ENCODE data around the gene GFI1.
"Not testable (repeated sequence)": the region's sequence is repeated elsewhere in the genome, so short reads cannot be mapped to it uniquely, and the experiment has no call there.

Gene GFI1

DNA sequence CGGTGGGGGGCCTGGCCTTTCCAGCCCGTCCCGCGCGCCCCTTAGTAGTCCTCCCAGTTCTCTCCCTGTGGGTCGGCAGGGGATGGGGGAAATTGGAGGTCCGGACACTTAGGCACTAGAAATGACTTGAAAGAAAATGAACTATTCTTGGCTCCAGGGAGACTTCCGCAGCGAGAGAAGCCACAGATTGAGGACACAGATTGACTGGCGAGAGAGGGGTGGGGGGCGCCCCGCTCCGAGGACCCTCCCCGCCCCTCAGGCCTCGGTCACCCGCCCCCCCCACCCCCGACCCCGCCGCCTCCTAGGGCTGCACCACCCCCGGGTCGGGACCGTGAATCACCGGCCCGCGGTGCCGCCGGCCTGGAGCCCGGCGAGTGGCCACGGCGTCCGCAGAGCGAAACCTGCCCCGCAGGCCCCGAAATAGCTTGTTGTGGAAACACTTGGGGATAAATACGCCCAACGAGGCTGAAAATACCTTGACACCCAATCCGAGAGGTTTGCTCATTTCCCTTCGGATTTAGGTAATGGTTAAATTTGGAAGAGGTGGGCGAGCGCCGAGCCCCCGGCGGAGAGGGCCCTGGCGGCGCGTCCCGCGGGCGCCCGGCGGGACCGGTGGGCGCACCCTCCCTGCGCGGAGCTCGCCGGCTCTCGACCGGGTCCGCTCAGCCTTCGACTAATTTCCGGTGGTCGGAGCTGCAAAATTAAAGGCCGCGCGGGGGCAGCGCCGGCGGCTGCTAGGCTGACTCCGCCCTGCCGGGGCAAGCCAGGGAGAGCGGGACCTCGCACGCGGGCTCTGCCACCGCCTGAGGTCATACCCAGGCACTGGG lies at the start of gene GFI1:
Gene GFI1, minus strand, starts transcription at position 675 of the 827 bp plus-strand sequence. CDS start 3,438 bp downstream, outside the sequence.
- DNase-seq = no peak

DNA sequence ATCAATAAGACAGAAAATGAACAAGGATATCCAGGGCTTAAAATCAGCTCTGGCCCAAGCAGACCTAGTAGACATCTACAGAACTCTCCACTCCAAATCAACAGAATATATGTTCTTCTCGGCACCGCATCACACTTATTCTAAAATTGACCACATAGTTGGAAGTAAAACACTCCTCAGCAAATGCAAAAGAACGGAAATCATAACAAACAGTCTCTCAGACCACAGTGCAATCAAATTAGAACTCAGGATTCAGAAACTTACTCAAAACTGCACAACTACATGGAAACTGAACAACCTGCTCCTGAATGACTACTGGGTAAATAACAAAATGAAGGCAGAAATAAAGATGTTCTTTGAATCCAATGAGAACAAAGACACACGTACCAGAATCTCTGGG lies 45.6 kb upstream of the GFI1 start:
- not testable (repeated sequence) for DNase-seq

DNA sequence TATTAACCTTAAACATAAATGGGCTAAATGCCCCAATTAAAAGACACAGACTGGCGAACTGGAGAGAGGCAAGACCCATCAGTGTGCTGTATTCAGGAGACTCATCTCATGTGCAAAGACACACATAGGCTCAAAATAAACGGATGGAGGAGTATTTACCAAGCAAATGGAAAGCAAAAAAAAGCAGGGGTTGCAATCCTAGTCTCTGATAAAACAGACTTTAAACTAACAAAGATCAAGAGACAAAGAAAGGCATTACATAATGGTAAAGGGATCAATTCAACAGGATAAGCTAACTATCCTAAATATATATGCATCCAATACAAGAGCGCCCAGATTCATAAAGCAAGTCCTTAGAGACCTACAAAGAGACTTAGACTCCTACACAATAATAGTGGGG lies 45.2 kb upstream of the GFI1 start:
- DNase-seq = not testable (repeated sequence)

DNA sequence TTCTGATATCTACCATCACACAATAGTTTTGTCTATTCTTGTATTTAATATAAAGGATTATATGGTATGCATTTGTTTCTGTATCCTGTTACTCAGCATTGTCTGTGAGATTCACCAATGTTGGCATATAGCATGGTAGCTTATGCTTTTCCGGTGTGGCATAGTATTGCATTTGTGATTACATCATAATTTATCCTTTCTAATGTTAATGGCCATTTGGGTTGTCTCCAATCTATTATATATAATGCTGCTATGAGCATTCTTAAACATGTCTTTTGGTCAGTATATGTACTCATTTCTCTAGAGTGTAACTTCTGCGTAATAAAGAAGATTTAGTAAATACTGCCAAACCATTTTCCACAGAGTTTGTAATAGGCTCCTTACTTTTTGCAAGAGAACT lies 40.9 kb upstream of the GFI1 start:
- no peak for DNase-seq

DNA sequence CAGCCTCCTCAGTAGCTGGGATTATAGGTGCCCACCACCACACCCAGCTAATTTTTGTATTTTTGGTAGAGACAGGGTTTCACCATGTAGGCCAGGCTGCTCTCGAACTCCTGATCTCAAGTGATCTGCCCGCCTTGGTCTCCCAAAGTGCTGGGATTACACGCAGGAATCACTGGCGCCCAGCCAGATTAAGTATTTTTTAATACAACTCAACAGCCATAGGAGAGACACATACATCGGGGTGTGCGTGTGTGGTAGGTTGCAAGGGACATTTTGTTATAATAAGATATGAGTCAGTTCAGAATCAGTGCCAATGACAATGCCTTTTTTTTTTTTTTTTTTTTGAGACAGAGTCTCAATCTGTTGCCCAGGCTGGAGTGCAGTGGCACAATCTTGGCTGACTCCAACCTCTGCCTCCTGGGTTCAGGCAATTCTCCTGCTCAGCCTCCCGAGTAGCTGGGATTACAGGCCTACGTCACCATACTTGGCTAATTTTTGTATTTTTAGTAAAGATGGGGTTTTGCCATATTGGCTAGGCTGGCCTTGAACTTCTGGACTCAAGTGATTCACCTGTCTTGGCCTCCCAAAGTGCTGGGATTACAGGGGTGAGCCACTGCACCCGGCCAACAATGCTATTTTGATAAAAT lies 38.3 kb upstream of the GFI1 start:
- not testable (repeated sequence) for DNase-seq

DNA sequence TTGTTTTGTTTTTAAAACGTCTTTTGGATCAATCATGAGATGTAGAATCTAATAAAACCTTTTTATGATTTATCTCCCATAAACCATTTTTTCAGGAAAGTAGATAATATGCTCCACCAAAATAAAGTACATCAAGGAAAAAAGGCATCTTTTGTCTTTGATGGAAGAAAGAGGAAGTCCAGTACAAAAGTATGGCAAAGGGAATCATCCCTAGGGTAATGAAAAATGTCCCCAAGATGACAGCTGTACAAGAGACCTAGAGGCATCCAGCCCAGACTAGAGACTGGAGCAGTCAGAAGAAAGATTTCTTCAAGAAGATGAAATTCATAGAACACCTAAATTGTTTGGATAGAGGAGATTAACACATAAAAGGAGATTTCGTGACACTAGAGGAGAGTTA lies 32.3 kb upstream of the GFI1 start:
- DNase-seq = no peak

DNA sequence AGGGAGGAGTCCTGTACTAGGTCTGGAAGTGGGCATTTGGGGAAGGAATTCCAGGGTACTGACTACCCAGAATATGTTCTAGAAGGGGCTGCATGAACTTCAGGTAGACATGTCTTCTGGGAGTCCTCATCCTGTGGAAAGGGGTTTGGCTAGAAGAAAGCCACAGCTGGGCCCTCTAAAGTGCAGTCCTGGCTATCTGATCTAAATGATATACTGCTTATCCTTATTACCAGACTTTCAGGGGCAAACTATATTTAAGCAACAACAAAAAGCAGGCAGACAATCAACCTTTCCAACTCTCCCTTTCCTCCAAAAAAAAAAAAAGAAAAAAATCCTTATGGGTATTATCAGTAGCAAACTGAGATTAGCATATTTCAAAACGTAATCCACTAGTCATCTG lies 29.8 kb upstream of the GFI1 start:
- no peak for DNase-seq

DNA sequence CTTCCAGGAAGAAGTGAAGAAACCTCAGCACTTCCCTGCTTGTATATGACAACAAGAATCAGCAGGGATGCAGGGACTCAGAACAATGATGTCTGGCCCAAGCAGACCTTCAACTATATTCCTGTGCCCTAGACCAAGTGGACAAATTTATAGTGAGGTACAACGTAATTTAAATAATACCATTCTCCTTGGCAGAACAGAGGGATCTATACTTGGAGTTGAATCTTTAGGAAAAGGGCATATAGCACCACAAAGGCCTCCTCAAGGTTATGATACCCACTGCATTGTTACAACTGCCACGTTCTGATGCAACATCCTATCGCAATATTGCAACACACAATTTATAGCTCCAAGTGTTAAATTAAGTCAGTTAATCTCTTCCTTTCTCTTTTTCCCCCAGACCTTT lies 29.1 kb upstream of the GFI1 start:
- no peak for DNase-seq

DNA sequence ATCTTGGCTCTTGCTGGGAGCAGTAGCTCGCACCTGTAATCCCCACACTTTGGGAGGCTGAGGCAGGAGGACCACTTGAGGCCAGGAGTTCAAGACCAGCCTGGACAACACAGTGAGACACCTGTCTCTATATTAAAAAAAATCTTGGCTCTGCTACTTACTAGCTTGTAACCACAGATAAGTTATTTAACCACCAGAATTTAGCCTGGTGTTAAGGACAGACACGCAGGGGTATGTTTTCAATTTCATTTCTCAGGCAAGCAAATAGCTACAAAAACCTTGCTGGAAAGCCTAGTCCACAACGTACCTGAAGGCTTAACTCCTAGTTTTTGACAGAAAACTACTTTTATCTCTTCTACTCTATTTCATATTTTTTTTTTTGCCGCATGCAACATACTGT lies 24.8 kb upstream of the GFI1 start:
- no peak for DNase-seq

DNA sequence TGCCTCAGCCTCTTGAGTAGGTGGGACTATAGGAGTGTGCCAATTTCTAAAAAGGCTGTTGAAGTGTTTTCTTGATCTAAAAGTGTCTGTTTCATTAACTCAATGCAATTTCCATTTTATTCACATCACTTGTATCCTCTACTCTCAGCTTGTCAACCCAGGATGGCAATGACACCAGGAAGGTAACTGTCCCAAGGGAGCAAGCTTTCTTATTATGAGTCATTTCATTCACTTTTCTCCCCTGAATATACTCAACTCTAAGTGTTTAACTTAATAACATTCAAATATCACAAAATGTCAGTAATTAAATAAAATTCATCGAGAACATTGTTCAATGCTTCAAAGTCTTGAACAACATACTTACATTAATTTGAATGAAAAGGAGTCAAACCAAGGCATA lies 22.9 kb upstream of the GFI1 start:
- DNase-seq = no peak

DNA sequence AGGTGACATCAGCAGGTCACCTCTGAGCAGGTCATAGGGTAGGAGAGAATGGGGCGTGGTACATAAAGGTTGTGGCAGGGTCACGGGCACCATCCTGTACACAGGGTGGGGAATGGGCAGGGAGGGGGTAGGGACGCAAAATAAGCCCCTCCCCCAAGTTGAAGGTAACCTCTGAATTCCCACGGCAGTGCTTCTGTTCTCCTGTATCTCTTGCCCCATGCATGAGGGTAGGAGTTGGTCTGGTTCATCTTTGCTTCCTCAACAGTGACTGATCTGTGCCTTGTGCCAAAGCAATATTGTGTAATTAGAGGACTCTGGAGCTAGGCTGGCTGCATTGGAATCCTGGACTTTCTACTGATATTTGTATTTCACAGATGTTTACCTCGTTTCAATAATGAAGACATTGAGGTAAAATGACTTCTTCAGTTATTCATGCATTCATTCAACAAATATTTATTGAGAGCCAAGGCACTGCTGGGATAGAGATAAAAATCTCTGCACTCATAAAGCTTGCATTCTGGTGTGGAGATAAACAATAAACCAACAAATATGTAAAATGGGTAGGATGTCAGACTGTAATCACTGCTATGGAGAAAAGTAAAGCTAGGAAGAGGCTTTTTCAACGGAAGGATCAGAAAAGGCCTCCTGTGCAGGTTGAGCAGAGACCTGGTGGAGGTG lies 18.4 kb upstream of the GFI1 start:
- no peak for DNase-seq

DNA sequence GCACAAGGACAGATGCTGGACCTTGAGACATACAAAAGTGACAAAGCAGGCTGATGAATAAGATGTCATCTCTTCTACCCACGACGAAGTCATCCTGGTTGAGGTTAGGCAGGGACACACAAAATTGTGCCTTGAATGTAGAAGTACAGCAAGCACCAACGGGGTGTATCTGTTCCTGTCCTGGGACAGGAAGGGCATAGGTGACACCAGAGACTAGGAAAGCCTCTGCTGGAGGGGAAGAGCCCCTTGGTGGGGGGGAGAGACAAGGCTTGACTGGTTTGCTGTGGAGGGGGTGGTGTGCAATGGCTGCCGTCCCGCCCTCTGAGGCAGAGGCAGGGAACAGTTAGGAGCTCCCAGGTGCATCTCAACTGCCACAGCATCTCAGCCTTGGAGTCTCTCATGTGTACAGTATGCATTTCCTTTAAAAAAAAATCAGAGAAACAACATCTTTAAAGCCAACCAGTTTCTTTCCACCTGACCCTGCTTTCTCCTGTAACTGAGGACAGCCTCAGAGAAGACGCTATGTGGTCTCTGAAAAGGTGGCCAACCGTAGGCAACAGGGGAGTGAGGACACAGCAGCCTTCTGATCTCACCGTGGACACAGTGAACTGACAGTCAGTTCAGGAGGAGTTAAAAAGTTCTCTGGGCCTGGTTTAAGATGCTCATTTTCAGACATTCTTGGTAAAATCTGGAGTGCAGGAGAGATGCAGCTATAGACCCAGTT lies 17.7 kb upstream of the GFI1 start:
- DNase-seq = no peak

DNA sequence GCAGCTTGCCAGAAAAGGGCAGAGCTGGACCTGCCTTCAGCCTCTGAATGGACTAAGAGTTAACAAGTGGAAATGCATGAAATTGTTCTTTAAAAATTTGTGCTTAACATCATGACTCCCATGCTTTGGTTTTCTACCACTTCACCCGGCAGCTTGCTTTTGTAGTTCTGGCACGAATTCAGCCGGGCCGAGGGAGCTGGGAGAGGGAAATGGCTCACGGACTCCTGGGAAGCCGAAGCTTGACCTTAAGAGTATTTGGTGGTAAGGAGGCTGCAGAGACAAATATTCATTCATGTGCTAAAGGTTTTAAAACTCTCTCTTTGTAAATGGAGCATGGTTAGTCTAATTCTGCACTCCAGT lies 17.2 kb upstream of the GFI1 start:
- DNase-seq = no peak

DNA sequence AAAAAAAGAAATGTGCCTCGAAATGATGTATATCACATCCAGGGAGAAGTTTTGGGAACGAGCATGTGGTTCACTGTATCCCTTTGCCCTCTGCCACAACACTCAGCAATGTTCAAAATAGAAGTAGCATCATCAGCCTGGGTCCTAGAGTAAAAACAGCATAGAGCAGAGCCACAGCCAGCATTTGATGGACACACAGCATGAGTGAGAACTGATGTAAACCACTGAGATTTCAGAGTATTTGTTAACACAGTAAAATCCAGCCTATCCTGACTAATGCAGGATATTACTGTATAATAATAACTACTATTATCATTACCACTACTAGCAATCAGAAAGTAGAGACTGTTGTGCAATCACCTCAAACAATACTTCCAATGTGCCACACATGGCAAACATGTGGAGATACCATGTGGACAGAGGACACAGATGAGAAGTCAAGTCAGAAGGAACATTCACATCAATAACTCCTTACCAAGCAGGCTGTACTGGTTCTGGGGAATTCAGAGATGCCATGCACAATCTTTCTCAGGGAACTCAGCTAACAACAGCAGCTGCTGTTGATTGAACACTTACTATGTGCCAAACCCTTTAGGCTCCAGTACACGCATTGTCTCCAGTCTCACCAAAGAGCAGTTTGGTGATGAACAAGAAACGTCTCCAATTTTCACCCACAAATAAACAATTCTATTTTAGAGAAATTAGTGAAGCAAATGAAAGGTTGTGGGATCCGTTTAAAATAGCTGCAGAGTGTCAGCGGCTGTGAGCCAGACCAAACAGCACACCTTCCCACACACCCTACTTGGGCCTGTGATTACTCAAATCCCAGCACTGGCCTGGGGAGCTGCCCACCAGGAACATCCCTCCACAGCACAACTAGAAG lies 16.6 kb upstream of the GFI1 start:
- DNase-seq = no peak

DNA sequence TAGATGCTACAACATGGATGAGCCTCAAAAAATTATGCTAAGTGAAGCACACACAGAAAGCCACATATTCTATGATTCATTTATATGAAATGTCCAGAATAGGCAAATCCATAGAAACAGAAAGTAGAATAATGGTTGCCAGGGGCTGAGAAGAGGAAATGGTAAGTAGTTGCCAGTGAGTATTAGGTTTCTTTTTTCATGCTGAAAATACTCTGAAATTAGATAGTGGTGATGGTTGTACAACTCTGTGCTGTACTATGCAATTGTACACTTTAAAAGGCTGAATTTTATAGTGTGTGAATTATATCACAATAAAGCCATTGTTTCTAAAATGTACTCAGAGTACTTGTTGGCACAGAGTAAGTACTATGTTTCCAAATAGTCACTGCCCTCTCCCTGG lies 15.5 kb upstream of the GFI1 start:
- DNase-seq = no peak

DNA sequence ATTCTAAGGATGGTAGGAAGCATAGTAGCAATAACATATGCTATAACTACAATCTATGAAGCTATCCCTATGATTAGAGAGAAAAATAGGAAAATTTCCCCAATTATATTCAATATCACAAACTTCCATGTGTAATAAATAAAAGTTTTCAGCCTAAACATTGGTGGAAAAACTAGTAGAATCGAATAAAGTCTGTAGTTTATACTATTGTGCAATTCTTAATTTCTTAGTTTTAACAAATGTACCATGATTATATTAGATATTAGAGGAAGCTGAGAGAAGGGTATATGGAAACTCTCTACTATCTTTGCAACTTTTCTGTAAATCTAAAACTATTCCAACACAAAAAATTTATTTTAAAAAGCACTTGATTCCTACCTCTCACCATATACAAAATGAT lies 13.8 kb upstream of the GFI1 start:
- no peak for DNase-seq

DNA sequence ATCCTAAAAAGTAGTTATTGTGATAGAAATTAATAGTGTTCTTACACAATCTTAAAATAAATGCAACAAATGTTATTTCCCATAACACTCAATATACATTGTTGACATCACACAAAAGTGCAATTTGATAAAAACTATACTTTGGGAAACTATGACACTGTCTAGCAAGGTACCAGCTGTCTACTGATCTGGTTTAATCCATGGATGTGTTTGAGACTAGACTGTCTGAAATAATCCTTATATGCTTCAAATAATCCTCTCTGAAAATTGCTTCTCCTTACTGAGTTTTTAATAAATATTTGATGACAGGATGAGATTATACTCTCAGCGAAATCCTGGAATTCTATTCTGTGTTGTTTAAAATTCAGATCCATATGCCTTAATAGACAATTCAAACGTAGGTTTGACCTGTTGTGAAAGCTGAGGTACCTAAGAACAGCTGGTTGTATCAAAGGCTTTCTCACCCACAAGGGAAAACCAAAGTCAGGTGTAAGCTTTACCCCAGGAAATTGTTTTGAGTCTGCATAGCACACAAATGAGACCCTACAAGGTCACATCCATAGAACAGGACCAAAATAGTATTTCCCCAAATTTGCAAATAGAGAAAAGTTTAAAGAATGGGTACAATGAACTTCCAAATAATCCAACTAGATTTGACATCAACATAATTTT lies 8.8 kb upstream of the GFI1 start:
- DNase-seq = no peak

DNA sequence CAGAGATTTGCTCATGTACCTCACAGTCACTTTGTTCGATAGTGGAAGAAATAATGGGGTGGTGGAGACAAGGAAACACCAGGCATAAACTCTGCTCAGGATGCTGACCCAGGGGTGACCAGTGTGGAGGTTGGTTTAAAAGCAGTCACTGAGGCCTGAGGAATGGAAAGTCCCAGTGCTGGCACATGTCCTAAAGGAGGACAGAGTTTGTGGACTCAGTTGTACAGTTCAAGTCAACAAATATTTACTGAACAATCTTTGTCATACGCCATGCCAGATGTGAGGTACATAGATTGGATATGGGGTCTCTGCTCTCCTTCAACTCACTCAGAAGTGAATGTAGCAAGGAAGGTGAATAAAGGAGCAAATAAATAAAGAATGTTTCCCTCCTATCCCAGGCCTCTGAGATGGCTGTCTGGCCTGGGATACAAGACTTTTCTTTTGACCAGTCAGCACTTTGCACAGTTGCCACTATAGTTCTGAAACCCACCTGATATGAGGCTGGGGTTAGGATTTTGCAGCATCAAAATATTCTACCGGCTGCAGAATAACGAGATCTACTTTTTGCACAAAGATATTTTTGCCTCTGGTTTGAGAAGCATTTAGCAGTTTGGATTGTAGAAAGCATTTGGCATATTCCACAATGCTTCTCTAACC lies 7.9 kb upstream of the GFI1 start:
- no peak for DNase-seq

DNA sequence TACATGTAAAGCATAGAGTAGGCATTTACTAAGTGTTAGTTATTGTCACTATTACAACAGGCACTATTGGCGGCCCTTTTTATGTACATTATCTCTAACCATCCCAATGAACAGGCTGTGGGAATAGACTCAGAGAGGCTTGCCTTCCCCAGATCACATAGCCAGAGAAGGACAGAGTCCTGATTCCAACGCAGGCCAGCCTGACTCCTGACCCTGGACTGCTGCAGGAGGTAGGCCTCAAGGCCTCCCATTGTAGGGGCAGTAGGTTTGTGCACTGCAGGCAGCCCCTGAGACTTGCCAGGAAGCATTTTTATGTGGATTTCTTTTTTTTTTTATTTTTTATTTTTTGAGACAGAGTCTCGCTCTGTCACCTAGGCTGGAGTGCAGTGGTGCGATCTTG lies 6.4 kb upstream of the GFI1 start:
- no peak for DNase-seq

DNA sequence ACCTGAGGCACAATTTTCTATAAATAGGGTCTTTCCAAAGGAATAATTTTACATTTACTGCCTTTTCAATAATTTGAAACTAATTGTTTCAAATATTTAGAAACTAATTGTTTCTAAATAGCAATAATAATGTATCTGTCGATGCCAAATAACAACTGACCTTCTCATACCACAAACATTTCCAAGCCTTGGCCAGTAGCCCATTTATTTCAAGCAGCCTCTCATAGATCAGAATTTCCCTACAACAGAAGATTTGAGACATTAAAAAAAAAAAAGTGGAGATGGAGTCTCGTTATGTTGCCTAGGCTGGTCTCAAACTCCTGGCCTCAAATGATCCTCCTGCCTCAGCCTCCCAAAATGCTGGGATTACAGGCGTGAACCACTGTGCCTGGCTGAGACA lies 2.1 kb upstream of the GFI1 start:
- DNase-seq = no peak

DNA sequence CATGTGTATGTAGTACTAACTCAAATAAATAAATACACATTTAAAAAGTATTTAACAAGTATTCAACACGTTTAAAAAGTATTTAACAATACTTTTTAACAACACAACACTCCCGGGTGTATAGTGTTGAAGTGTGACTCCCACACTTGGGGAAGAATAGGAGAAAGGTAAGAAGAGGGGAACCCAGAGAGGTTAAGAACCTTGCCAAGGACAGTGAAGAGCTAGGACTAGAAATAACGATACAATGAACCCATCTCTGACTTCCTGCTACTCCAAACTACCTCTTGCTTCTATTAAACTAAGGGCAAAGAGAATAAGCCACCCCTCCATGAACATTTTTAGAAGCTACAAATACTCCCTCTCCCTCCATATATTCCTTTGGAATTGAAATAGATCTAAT lies 1.7 kb upstream of the GFI1 start:
- no peak for DNase-seq

Measured in NCI-H1436 treated with DMSO at 0.1 percent for 48 hours (cell line).